Measurements from ENCODE around the gene SLC24A3.

SLC24A3 gene

DNA sequence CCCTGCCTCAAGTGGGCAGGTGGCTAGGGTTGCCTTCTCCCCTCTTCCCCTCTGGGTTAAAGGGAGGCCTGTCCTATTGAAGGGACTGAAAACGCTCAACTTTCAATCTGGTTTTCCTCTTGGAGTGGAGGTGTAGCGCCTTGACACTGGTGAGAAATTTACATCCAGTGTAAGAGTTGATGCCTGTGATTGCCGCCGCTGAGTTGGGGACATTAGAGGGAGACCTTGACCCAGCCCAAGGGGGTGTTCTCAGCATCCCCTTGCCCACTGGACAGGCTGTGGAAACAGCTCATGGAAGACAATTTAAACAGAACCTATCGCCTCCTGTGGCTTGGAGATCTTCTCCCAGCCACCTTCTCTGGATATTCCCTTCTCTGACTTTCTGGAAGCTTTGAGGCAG, 61.6 kb downstream of the SLC24A3 start:
- no peak for DNase-seq

DNA sequence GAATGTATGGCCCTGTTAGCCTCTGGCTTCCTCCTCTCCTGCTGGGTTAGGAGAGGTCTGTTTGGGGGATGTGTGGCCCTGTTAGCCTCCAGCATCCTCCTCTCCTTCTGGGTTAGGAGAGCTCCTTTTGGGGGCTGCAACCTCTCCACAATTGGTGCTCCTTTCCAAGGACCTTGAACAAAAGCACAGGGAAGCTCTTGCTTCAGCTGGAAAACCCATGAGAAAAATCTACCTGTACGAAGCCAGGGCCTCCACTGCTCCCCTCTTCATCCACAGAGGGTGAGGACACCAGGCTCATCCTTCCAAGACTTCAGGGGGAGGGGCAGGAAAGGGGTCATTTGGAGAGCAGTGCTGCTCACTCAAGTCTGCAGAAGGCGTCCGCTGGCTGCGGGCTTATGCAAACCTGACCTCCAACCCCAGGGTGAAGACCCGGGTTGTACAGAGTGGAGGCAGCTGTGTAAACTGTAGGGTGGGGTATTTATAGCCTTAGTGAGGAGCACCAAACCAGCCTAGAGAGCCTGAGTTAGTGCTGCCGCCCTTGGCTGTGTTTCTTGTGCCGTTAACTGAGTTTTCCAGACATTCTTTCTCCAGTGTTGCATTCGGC, 62.1 kb downstream of the SLC24A3 start:
- DNase-seq = no peak

DNA sequence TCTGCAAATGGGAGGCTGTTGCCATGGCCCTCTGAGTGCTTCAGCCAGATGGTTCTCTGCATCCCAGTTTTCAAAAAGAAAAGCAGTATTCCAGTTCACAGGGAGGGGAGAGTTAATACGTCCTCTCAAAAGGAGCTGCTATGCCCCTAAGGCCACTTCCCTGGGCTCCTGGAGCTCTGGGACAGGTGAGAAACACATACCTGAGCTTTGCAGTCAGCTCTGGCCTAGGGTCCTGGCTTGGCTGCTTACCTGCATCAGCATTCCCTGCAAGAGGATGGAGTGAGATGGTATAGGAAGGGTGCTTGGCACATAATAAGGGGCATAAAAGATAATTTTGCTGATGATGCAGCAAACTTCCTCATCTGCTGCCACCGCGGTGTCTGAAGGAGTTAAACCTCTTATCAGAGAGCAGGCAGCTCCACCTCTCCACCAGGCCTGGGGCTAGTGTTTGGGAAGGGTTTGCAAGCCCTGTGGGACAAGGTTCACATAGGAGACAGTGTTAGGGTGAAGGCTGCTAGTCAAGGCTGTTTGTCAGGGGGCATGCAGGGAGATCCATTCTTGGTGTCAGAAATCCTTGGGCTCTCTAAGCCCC, 62.7 kb downstream of the SLC24A3 start:
- no peak for DNase-seq

DNA sequence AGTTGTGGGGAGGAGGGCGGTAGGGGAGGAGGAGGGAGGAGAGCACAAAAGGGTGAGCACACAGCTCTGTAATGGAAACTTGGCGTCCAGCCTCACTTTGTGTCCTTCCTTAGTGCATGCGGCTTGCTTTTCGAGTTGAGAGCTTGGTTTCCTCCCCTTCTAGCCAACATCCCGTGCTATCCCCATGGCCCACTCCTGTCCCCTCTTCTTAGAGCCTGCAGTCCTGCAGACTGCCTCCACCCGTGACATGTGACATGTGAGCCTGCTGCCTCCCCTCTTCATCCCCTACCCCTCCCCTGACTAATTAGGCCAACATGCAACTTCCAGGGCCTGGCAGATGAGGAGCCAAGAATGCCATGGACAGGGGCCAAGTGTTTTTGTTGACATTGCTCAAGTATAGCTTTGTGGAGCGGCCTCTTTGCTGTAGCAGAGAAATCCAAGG, 63.2 kb downstream of the SLC24A3 start:
- no peak for DNase-seq

DNA sequence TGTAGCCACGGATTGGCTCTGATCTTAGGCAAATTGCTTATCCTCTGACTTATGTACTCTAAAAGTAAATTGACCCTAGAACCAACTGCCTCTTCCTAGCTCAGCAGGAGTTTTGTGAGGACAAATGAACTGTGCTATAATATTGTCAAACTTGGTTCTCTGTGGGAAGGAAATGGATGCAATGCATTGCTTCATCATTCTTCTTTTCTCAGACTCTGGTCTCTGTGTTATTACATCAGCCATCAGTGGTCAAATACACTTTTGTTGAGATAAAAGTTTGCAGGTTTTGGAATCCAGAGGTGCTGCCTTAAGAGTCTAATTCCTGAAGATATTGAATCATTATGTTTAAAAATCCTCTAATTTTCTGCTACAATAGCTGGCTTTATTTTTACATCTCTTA, 64.9 kb downstream of the SLC24A3 start:
- no peak for DNase-seq

DNA sequence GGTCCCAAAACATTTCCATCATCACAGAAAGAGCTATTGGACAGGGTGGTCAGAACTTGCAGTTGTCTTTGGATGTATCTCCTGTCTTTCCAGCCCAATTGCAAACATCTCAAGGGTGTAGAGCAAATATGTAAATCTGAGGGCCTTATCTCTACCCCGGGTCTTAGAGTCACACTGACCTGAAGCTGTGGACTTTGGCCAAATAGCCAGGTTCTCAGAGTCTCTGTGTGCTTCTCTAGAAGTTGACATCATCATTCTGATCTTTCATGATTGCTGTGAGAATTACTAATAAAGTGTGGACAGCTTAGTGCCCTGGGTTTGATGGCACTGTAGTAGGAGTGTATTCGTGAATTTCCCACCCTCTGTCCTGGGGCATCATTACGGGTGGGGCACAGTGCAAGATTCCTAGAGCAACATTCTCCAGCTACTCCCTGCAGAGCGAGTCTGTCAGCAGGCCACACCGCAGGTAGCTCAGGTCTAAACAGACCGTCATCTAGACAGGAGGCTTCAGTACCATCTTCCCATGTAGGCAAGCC, 71.1 kb downstream of the SLC24A3 start:
- DNase-seq = no peak

DNA sequence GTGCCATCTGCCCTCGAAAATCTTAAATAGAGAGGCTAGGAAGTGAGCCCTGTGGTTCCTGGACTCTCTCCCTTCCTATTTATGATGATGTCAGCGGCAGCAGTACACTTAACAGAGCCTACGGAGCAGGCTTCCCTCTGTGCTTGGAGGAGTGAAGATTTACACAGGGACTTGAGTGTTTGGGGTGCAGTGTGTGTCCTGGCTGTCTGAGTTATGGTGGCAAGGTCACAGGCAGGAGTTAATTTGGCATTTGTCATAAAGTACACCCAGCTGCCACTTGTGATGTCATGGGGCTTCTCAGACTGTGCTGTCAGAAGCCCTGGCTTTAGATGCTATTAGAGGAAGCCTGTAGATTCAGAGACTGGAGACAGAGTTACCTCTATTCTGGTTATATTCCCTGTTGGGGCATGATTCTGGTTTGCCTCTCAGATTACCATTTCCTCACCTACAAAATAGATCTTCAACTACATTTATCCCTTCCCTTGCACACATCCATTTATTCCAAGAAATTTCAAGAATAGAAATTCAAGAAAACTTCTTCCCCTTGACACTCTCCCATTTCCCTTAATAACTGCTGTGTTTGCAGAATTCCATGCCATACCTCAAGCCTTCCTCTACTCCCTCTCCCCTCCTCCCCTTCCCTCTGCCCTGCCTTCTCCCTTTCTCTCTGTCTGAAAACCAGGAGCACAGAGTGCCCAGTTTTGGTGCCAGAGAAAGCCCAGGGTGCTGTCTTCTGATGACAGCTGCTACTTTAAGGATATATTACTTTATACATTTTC, 72.1 kb downstream of the SLC24A3 start:
- no peak for DNase-seq

DNA sequence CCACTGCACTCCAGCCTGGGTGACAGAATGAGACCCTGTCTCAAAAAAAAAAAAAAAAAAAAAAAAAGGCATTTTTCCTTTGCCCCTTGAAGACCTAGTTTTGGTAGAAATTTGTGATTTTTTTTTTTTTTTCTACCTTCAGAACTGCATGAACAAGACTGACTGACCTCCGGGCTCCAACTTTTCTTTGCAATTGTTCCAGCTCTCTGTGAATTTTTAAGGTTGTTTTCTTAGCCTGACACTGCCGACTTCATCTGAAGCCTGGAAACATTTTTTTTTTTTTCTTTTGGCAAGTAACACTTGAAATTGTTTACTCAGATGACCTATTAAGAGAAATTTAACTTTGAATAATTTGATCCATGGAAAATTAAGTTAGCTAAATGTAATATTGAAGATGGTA, 73.0 kb downstream of the SLC24A3 start:
- DNase-seq = no peak

DNA sequence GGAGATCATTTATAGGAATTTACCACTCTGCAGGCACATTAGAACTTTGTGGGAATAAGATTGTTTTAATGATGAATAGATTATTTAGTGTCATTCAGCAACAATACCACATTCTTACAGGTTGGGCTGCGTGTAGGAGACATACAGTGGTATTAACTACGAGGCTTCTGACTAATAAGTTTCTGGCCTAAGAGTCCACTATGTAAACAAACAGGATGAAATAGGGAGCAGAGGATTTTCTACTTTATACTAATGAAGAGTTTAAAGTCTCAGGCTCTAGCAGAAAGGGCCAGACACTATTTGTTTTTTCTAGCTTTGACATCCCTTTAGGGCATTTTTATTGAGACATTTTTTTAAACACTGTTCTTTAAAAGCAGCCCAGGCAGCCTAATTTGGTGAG, 75.6 kb downstream of the SLC24A3 start:
- DNase-seq = no peak

DNA sequence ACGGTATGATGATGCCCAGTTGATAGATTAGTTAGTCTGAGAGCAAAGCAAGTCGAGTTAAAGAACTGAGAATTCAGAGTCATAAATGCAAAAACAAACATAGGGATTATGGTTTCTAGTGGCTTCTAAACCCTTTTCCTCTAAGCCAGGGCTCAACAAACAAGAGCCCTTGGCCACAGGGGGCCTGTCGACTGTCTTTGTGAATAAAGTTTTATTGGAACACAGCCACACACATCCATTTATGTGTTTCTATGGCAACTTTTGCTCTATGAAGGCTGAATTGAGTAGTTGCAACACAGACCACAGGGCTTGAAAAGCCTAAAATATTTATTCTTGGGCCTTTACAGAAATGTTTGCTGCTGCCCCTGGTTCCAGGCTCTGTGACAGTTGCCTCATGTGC, 76.2 kb downstream of the SLC24A3 start:
- no peak for DNase-seq

DNA sequence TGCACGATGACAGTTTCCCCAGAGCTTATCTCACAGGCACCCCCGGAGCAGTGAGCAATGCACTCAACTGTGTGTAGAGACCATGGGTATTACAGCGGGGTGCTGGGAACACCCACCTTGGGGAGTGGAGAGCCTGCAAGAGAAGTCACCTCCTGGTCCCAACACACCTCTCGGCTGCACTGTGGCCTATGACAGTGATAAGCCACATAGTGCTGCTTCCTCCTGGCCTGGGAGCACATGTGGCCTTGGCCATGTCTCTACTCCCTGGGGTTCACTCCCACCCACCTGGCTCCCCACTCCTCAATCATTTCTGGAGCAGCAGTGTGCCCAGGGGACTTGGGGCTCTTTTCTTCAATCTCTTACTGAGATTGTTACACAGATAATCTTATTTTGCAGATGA, 77.0 kb downstream of the SLC24A3 start:
- no peak for DNase-seq

DNA sequence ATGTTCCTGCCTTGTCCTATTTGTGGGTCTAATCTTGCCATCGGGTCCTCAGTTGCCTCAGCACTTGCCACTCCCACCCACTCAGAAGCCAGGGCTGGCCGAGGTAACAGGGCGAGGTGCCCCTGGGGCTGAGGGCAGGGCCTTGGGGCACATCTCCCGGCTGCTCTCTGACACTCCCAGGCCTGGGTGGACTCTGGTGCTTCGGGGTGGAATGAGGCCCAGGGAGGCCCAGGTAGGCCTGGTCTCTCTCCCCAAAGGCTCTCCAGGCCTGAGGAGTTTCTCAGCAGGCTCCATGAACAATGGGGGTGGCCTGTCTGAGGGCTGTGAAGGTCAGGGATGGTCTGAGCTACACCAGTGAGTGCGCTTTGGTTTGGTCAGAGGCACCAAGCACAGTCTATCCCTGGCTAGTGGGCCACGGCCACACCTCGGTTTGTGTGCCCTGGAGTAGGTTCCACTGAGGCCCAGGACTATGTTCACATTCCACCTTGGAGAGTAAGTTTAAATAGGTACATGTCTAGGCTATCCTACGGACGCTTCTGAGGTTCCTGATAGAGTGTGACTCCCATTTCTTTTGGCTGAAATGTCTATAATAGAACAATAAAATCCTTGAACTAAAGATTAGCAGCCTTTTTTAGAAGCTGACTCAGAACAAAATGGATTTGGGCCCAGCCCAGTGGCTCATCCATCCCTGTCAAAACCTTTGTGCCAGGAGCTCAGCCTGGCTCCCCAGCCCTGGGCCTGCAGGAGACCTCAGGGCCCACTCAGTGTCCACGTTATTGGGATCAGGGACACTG, 78.8 kb downstream of the SLC24A3 start:
- no peak for DNase-seq

DNA sequence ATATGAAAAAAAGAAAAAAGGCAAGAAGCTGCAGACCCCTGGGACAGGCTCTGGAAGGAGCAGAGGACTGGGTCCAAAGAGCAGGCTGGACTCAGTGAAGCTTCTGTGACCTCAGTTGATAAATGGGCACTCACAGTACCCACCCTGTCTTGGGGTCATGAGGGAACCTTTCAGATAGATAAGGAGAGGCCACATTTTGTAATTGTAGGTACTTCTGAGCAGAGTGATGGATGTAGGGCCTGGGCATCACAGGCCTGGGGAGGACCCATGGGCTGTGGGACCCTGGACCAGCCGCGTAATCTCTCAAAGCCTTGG, 79.3 kb downstream of the SLC24A3 start:
- DNase-seq = no peak

DNA sequence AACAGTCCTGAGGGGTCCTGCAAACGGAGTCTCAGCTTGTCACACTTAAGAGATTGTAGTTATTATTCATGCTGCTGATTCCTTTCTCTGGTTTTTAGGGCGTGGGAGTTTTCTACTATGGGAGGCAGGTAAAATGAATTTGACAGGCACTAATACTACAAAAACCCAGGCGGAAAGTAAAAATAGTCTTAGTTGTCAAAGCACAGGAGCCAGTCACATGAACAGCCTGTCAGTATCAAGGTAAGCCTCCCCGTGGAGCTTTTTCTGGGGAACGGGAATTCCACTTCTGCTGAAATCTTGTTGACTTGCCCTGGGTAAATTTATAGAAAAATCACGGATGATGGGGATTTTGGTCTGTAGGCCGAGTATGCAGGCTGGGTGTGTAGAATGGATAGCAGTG, 79.8 kb downstream of the SLC24A3 start:
- DNase-seq = no peak

DNA sequence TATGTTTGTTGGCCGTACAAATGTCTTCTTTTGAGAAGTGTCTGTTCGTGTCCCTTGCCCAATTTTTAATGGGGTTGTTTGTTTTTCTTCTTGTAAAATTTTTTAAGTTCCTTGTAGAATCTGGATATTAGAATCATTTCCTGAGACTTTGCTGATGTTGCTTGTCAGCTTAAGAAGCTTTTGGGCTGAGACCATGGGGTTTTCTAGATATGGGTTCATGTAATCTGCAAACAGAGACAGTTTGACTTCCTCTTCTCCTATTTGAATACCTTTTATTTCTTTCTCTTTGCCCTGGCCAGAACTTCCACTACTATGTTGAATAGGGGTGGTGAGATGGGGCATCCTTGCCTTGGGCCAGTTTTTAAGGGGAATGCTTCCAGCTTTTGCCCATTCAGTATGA, 82.6 kb downstream of the SLC24A3 start:
- no peak for DNase-seq

DNA sequence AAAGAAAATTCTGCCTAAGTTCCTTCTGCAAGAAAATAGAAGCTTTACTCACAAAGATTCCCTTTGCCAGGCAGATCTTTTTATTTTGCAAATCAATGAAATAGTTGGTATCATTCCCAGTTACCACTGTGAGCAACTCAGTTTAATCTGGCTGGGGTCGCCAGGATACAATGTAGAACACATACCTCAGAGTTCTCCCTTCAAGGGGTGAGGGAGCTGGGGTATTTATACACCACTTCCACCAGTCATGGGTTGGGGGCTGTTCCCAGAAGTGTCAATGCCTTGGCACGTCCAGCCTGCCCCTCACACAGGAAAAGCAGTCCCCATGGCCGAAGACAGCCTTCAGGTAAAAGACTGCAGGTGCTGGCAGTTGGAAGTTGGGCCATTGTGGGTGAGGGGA, 86.2 kb downstream of the SLC24A3 start:
- DNase-seq = no peak

DNA sequence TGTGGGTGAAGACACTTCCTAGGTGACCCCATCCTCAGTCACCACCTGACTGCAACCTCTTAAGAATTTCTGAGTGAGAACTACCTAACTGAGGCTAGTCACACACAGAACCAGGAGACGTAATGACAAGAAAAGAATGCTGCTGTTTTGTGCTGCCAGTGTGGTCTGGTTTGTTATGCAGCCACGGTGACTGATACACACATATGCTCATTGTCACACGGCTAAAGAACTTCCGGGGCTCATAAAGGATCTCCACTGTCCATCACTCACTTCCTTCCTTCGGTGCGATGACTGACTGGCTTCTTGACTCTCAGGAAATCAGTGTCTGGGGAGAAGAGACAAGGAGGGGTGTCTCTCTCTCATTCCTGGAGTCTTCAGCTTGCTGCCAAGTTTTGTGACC, 88.0 kb downstream of the SLC24A3 start:
- DNase-seq = no peak

DNA sequence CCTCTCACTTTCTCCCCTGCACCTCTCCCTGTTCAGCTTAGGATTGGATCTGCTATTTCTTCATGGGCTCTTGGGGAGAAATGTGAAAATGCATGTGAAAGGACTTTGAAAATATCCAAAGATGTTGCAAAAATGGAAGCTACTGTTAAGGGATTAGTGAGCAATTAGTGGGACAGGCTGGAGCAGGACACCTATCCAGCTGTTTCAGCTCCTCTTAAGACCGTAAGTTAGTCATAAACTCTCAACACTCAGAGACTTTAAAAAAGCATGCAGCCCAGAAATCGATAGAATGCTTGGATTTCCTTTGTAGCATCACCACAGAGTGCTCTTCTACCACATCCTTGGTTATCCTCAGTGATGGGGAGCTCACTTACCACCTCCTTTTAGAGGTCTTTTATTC, 88.7 kb downstream of the SLC24A3 start:
- no peak for DNase-seq

DNA sequence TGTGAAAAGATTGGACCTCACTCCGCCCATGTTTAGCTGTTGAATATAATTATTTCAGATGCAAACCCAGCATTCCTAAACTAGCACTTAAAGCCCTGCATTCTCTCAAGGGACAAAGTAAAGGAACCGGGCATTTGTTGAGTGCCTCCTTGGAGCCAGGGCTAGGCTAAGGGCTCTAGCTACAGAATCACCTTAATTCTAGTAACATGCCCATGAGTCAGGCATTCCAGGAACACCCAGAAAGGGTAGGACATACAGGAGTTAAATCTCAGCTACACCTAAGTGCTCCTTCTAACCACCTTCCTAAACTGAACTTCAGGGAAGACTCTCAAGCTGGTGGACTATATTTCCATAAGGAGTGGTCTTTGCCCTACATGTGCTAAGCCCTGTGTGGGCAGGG, 89.4 kb downstream of the SLC24A3 start:
- DNase-seq = no peak

DNA sequence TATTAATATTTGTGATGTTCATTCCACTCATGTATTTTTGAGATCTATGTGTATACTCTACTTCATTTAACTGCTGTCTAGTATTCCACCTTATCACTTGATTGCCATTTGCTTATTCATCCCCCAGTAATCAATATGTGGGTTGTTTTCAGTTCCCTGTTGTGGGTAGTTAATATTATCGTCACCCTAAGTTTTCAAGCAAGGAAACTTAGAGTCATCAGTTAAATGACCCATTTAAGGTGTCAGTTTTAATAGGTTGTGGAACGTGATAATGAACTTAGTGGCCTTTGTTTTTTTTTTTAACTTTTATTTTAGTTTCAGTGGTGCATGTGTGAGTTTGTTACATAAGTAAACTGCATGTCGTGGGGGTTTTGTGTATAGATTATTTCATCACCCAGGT, 90.3 kb downstream of the SLC24A3 start:
- no peak for DNase-seq

DNA sequence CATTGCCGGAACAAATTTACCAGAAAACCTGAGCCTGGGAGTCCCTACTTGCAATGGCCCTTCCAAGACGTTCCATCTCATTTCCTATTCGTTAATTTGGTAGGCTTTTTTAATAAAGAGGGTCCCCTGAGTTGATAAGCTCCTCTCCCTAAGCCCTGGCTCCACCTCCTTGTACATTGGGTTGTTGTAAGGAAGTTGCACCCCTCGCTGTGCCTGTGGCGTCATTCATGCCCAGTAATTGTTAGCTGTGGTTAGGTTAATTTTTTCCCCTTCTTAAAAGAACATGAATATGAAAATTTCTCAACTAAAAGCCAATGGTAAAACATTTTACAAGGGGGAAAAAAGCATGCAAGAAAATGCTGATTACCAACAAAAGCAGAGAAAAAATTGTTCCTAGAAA, 91.9 kb downstream of the SLC24A3 start:
- DNase-seq = no peak

DNA sequence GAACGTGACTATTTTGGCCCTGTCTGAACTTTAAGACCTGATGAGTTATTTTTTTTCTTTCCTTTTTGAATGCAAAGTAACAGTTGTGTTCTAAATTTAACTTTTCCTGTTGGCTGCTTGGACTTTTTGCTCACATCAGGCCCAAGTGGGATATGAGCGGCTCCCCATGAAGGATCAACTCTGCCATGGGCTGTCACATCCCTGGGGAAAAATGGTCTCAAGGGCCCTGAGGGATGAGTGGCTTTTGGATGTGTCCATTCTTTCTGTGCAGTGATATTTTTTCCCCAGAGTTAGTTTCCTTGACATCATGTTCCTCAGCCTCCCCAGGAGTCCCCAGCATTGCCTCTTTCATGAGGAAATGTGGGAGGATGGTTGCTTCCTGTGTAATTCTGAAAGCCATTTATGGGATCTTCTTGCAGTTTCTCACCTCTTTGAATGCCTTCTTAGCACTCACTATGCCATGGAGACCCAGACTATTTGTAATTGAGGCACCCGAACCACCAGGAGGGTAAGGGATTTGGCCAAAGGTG, 92.5 kb downstream of the SLC24A3 start:
- no peak for DNase-seq

DNA sequence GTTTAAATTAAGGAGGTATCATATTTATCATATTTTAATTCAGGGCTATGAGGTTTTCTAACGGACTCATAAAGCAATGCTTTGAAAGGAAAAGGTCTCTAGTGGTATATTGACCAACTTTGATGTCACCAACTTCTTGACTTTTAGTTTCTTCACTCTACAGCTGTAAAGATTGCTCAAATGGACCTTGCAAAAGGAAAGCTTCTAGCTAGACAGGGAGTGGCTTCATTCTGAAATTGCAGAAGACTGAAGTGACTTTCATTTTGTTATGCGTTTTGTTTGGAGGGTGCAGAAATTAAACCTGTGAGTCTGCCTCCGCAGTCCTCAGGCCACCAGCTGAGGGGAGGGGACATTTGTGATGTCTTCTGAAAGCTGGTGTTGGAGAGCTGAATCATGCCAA, 95.7 kb downstream of the SLC24A3 start:
- DNase-seq = no peak

Measured in T-helper 9 cell (primary cell).